Airway epithelial cell (primary cell): ENCODE measurements around the gene COPE. TPM values are rescaled to one million over a fixed set of nuclear protein-coding genes. Genes with fewer than 3 reads are reported as not detected.

ENCODE experiments used
- total RNA-seq: library from RNA; depleted of rRNA; stranded (reverse); fragments of >200 nt; gene quantifications from 2 replicates; pipeline ENCODE4 v1.2.3, GENCODE V29; 2015

Gene COPE
- 343 and 355 TPM in 2 replicates for total RNA-seq

DNA sequence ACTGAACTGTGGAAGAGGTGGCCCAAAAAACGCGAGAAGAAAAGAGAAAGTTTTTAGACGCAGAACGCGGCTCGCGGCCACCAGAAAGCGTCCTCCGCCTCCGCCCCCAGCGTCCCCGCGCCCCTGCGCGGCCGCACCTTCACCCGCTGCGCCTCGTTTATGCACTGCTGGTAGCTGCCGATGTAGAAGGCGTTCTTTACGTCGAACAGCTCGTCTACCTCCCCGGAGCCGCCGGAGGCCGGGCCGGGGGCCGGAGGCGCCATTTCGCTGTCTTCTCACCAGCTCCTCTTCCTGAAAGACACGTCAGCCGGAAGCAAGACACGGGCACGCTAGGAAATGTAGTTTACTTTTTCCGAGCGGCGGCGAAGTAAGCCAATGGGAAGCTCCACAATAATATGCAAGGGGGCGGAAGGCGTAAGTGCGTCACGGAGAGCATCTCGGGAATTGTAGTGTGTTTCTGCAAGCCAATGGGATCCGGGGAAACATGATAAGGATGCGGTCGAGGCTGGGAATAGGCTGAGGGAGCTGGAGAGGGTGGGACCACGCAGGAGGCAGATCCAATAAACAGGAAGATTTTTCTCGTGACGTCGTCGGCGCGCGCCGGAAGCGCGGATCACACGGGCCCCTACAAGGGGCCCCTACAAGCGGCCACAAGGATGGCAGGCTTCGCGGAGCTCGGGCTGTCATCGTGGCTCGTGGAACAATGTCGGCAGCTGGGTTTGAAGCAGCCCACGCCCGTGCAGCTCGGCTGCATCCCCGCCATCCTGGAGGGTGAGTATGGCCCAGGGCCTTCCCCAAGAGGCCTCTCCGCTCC lies at the start of gene COPE, which contains the start of gene DDX49:
Gene COPE (minus strand): TSS at position 302 of the 814 bp plus-strand sequence. CDS start 39 bp downstream, at position 263.
Gene DDX49 (plus strand): TSS at position 630 of the 814 bp plus-strand sequence. CDS start 27 bp downstream, at position 657.

DNA sequence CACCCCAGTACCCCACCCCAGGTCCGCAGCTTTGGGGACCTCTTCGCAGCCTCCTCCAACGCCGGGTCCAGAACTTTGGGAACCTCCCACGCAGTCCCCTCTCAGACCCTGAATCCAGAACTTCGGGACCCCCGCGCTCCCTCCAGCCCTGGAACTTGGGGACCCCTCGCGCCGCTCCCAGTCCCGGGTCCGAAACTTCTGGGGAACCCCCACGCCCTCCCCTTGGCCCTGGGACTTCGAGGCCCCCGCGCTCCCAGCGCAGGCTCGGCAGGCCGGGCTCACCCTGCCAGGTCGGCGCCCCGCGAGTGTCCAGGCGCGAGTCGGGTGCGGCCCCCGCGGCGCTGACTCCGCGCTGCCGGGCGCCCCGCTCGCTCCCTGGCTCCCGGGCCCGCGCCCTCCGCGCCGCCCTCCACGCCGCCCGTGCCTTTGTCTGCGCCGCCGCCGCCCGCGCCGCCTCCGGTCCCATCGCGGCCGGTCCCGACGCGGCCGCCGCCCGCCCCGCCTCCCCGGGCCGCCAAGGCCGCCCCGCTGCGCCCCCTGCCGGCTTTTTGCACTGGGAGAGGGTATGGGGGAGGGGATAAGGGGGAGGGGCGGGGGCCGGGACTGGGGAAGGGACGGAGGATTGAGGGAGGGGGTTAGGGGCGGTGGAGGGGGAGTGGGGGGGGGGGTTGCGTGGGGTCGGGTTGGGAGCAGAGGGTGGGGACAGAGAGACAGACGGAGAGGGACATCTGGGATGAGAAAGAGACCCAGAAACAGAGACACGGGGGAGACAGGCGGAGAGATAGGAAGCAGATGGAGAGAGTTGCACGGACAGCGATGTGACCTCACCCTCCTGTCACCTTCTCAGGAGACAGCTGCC lies 21.8 kb upstream of the COPE start, which contains the start of gene HOMER3:
Gene HOMER3 (minus strand): TSS at position 449 of the 859 bp plus-strand sequence. CDS start 2,235 bp downstream, outside the sequence.

DNA sequence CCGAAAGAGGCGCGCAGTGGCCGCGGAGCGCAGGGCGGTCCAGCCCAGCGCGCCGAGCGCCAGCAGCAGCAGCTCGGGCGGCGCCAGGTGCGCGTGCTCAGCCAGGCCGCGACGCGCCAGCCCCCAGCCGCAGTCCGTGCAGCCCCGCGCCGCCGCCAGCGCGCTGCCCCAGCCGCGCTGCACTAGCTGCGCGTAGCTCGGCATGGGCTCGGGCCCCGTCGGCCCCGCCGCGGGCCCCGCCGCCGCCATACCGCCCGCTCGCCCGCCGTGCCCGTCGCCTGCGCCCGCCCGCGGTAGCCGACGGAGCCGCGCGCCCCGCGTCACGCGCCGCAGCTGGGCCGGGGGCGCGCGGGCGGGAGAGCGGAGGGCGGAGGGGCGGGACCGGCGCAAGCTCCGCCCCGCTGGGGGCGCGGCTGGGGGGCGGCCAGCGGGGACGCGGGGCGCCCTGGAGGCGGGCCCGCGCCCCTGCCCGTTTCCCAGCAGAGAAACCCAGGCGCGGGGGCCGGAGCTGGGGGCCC lies 23.3 kb downstream of the COPE start, which contains the start of gene CERS1:
Gene CERS1 (minus strand): TSS at position 335 of the 518 bp plus-strand sequence. CDS start 86 bp downstream, at position 249.

Other genes starting within 250 kb of the COPE start
- gene CRTC1, start 235.7 kb downstream of the COPE start, total RNA-seq: 2.1 and 3.2 TPM in 2 replicates
- not detected in 2 replicates for gene COMP, start 128.1 kb downstream of the COPE start, total RNA-seq
- 50.7 and 71.7 TPM in 2 replicates for gene UPF1, start 87.4 kb downstream of the COPE start, total RNA-seq
- 0.56 and 1.4 TPM in 2 replicates for gene CERS1, start 23.2 kb downstream of the COPE start, total RNA-seq
- 70.6 and 99.5 TPM in 2 replicates for gene DDX49, start 328 bp upstream of the COPE start, total RNA-seq
- 116 and 136 TPM in 2 replicates for gene HOMER3, start 21.8 kb upstream of the COPE start, total RNA-seq
- gene SUGP2, start 114.1 kb upstream of the COPE start, total RNA-seq: 13.4 and 19.0 TPM in 2 replicates
- 40.5 and 41.9 TPM in 2 replicates for gene ARMC6, start 114.2 kb upstream of the COPE start, total RNA-seq
- gene SLC25A42, start 144.6 kb upstream of the COPE start, total RNA-seq: 4.0 and 4.9 TPM in 2 replicates
- 36.8 and 41.5 TPM in 2 replicates for gene TMEM161A, start 219.1 kb upstream of the COPE start, total RNA-seq